ENCODE data around the gene RGS19.

- TF ChIP-seq CTCF (IDR thresholded peaks at IDR 0.05) (no peak), POLR2A (IDR thresholded peaks at IDR 0.05) (no peak)
Observed at GRCh38 chr20:64025101-64025825, 54.1 kb downstream of the RGS19 start.
